Hepatic stellate cell (primary cell): Measurements from ENCODE around the gene ZBTB20.
A peak's percentile ranks its signal among the peaks of the same experiment; 100 is the strongest.

Experiments
- DNase-seq: peaks from one replicate; pipeline ENCODE4 v3.0.0; 2011; ENCODE audit warnings: low spot score

The ZBTB20 gene

DNA sequence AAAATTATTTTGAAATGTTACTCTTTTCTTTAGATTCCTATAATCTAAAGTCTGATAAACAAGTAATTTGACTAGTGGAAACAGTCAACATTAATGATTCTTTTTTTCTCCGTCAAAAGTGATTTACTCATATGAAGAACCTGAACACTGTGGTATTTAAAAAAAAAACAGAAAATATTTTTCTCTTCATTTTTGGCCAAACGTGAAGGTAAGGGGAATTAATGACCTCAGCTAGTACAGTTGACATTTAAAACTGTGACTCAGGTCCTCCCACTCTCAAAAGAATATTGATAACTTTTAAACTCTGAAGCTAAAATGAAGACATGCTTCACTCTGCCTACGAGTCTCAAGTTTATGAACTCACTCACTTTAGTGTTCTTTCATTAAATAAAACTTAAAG, 818.7 kb downstream of the ZBTB20 start:
- DNase-seq = no peak

DNA sequence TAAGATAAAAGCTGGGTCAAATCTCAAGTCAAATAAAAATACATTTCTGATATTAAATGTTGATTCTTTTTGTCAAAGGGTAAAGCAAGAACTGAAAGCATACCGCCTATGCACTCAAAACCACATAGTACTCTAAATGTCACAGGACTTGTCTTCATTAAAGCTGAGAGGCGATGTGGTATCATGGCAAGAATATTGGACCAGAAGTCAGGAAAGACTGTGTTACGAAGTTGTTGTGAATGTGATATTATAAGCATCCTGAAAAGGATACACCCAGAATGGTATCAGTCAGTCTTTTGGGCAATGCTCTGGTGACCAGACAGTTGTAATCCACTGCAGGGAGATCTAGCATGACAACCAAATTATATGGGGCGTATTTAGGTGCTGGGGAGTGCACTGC, 819.4 kb downstream of the ZBTB20 start:
- DNase-seq = no peak

DNA sequence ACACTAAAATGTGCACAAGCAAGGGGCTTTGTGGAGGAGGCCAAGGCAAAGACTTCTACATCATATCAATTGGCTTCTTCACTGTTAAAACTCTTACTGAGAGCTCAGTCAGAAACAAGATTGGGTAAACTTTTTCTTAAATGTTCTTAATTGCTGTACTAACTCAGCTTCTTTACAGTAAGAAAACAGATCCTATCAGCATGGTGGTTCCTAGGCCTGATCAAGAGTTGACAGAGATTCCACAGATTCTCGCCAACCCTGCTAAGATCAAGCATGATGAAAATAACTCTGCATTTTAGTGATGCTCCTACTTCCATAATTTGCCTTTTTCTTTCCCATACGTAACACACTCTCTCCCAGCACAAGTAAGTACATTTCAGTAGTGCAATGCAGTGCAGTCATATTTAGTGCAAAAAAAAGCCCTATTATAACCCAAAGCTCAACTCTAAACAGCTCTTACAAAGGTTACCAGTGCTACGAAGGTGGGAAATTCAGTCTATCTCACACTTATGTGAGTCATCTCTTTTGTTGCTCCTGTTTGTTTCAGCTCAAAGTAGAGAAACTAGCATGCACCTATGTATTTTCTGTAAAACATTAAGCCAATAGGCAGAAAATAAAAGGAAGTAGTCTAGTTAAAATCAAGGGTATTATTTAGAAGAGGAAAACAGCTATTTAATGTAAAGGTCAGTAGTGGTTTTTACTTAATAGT, 823.4 kb downstream of the ZBTB20 start:
- no peak for DNase-seq

DNA sequence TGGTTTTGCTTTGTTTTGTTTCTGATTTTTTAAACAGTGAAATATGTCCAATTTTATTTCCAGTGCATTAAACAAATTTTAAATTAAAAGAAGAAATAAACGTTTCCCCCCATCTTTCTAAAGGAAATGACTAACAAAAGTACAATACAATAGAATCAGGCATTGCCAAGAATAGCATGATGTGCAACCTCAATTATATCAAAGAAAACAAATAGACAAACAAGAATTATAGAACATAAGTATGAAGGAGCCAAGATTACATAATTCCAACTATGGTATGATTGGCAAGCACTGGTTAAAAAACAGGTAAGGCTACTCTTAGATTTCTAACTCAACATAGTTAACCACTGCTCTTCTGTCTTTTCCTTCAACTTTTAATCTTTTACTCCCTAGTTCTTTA, 826.8 kb downstream of the ZBTB20 start:
- no peak for DNase-seq

DNA sequence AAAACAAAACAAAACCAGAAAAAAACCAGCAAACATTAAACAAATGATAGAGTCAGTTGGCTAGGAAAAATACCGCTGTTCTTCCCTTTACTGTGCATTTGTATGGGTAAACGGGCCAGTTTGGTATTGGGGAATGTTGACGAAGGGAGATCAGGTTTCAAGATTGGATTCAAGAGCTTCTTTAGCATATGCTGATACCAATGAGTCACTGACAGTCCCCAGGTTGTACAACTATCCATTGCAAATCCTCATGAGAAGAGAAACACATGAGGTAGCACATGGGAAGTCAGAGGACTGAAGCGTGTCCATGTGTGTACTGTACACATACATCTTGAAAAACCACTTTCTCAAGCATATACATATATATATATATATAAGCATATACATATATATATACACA, 827.6 kb downstream of the ZBTB20 start:
- DNase-seq = no peak

DNA sequence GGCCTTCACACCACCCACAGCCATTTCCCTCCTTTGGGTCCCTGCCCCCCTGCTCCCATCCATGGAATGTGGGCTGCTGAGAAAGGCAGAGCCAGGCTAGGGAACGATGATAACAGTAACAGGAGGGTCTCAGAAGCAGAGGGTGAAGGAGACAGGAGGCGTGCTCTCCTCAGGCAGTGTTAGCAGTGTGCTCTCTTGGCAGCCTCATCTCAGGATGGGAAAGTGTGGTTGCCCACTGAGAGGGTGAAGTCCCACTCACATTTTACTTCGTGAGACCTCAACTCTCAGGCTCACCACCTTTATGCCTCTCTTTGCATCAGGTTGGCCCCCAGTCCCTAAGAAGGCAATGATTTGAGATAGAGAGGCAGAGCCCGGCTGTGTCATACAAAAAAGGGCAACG, 828.8 kb downstream of the ZBTB20 start:
- DNase-seq = no peak

DNA sequence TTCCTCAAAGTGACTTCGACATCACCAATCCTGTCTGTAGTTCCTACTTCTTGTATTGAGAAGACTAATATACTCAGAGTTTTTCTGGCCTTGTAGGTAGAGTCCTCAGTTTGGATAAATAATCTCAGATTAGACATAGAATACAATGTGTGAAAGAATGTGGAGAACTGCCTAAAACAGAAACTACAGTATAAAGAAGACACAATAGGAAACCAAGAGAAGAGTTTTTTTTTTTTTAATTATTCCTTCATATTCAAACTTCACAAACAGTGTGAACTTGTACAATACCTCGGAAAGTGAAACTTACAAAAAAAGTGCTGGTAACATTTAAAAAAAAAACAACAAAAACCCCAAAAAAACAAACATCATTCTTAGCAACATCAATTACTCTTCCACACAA, 832.8 kb downstream of the ZBTB20 start:
- no peak for DNase-seq

DNA sequence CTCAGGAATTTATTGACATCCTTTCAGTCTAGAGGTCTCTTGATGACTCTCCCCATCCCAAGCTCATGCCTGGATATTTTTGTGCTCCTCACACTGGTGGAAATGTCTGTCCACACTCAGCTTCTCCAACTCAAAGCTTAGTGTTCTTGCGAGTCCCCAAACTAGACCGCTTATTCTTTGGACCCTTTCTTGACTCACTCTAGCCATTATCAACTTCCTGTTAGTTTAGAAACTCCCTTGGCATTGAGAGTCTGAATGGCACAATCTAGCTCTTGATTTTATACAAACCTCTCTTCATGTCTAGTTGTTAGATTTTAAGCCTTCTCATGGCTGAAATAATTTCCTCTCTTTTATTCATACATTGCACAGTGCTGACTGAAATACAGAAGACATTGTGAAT, 833.7 kb downstream of the ZBTB20 start:
- no peak for DNase-seq

DNA sequence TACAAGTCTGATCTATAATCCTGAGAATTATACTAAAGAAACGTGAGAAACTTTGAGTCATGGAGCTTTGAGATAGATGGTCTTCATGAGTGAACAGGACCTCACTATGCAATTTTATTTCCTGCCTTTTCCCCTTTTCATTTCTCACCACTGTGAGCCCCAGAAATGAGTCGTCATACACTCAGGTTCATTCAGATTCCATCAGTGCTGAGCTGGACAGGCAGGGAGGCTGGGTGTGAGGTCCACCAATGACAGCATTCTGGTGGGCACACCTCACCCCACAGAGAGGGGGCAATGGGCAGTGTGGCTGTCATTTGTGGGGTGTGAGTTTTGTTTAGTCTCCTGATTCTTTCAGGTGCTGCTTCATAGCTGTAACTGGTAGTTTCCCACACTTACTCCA, 836.4 kb downstream of the ZBTB20 start:
- no peak for DNase-seq

DNA sequence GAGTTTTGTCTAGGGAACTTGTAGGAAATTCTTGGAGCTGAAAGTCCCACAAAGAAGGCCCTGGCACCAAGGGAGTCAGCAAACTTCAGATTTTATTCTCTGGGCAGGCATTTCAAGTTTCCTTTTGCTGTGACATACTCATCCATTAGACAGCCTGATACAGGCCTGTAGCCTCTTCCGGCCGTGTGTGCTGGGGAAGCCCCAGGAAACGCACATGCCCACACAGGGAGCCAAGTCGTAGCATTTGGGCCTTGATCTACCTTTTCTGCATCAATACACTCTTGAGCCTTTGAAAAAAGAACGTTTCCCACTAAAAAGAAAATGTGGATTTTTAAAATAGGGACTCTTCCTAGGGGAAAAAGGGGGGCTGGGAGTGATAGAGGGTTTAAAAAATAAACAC, 838.3 kb downstream of the ZBTB20 start:
- no peak for DNase-seq

DNA sequence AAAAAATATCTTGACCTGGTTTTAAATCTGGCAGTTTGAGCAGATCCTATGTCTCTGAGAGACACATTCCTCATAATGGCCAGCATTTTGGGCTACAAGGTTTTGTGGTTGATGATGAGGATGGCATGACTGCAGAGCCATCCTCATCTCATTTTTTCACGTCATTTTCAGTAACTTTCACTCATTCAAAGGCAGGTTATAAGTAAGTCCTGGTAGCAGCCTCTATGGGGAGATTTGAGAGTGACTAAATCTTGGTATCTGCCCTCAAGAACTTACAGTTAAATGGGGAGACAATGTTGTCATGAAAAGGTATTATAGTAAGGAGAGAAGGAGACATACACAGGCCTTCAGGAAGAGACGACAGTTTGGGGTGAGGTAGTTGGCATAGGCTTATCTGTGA, 838.7 kb downstream of the ZBTB20 start:
- DNase-seq = no peak

DNA sequence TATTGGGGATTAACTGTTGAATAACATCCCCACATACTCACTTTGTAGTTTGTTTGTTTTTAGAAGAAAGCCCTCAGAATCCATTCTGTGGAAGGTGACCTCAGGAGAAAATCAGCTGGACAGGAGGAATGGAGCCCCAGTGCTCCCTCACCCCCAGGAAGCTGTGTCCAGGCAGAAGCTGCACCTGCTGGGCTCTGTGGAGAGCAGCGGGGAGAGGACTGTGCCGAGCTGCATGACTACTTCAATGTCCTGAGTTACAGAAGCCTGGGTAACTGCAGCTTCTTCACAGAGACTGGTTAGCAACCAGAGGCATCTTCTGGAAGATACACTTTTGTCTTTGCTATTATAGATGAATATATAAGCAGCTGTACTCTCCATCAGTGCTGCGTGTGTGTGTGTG, 839.3 kb downstream of the ZBTB20 start:
- no peak for DNase-seq

DNA sequence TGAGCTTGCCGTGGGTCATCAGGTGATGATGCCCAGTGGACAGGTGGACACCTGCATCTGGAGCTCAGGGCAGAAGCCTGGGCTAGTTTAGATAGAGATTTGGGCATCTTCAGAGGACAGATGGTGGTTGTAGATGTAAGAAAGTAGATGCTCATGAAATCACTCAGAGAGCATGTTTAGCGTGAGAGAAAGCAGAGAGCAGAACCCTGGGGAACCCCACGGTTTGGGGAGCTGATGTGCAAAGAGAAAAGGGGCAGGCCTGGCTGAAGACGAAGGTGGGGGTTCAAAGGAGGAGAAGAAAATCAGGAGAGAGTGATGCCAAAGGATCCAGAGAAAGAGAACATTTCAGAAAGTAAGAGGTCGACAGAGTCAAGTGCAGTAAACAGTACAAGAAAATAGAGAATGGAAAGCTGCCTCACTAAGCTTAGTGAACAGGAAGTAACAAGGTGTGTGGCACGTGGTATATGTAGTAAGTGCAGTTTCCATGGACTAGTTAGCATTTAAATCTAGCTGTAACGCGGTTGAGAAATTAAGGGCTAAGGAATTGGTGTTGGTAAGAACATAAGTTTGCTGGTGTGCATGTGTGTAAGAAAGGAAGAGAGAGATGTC, 839.8 kb downstream of the ZBTB20 start:
- DNase-seq = no peak

DNA sequence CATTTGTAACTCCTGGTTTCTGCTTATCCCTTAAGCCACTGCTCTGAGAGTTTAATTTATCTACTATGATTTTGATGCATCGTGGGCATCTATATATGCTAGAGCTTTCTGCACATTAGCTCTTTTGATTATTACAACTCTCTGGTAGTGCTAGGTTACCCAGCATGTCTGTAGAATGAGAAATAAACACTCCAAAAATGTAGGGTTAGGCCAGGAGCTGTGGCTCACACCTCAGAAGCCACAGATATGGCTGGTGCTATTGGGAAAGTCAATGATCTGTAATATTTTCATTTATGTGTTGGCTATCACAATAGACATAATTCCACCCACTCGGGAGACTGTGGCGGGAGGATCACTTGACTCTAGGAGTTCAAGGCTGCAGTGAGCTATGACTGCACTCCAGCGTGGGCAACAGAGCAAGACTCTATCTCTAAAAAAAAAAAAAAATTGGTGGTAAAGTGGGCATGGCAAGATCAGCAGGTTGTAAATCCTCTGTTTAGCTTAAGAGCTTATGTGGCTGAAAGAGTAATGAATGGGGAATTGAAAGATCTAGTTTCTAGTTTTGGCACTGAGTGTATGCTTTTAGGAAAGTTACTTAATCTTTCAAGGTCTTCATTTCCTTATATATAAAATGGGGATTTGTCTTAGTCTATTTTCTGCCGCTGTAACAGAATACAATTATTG, 847.0 kb downstream of the ZBTB20 start:
- no peak for DNase-seq

DNA sequence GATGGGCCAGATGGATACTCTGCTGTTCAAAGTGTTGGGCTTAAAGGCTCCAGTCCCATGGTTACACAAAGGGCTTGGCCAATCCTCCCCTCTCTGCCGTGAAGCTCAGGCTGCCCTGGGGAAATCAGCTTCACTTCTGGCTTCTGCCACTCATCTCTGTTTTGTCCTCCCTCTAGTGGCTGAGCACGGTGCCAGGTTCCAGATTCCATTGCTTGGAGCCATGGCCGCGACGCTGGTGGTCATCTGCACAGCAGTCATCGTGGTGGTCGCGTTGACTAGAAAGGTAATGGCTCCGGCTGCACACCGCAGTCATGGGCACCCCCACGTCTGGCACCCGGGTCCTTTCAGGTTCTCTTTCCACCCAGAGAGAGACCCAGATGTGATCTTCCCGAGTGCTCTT, 847.7 kb downstream of the ZBTB20 start:
- peak; percentile 34 for DNase-seq

DNA sequence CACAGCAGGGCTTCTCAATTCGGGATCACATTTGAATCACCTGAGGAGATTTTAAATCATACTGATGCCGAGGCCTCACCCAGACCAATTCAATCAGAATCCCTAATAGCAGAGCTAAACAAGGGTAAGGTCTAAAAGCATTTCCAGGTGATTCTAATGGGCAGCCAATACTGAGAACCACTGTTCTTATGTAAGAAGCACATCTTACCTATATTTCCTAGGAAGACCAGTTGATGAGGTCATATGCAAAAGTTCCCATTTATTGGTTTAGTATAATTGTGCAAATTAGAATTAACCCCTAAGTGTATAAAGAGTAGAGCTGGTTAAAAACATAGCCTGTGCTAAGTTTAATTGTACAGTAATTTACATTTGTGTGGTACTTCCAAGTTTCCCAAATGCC, 851.1 kb downstream of the ZBTB20 start:
- no peak for DNase-seq

DNA sequence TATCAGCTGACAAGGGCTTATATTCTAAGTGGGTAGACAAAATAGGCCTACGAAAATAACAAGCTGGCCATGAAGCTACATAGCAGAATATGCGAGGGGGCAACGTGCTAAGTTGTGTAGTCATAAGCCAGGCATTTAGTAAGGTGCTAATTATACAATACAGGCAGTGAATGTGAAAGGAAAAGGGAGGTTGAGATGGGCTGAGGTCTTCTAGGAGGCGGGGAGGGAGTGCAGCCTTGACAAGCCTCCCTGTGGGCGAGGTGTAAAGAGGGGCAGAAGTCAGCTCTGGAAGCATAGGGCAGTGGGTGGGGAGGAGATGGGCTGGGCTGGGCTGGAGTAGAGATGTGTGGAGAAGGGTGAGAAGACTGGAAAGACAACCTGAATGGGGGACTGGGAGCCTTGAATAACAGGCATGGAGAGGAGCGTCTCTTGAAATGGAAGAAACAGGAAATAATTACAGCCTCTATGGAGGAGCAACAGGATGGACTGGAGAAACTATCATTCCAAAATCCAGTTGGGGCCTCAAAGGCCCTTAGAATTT, 852.1 kb downstream of the ZBTB20 start:
- DNase-seq = no peak

DNA sequence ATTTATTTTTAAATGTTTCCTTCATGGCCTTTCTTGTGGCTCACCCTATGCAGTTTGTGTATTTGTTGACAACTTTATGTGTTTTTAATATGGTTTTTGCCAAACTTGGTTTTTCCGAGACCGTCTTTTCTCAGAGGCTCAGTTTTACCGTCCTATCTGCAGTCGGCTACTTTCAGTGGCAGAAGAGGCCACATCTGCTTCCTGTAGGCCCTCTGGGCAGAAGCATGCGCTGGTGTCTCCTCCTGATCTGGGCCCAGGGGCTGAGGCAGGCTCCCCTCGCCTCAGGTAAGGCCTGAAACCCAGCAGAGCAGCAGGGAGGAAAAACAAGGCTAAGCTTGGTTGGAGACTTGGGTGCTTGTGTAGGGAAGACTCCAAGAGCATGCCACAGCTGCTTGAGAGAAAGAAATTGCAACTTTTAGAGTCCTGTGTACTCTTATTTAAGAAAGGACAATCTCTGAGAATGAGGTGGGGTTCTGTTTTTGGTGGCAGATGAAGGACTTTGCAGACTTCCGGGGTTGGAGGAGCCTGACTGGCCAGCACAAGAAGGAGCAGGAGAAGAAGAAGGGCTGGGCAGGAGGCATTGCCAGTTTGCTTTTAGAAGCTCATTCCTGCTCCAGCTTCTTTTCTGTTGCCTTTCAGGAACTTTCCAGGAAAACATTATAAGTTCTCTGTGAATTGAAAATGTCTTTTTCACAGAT, 853.1 kb downstream of the ZBTB20 start, which contains the start of gene TIGIT:
TSS of gene TIGIT (plus strand) at position 191 of the 698 bp plus-strand sequence. CDS start at position 225, 34 bp downstream.
- DNase-seq = no peak

DNA sequence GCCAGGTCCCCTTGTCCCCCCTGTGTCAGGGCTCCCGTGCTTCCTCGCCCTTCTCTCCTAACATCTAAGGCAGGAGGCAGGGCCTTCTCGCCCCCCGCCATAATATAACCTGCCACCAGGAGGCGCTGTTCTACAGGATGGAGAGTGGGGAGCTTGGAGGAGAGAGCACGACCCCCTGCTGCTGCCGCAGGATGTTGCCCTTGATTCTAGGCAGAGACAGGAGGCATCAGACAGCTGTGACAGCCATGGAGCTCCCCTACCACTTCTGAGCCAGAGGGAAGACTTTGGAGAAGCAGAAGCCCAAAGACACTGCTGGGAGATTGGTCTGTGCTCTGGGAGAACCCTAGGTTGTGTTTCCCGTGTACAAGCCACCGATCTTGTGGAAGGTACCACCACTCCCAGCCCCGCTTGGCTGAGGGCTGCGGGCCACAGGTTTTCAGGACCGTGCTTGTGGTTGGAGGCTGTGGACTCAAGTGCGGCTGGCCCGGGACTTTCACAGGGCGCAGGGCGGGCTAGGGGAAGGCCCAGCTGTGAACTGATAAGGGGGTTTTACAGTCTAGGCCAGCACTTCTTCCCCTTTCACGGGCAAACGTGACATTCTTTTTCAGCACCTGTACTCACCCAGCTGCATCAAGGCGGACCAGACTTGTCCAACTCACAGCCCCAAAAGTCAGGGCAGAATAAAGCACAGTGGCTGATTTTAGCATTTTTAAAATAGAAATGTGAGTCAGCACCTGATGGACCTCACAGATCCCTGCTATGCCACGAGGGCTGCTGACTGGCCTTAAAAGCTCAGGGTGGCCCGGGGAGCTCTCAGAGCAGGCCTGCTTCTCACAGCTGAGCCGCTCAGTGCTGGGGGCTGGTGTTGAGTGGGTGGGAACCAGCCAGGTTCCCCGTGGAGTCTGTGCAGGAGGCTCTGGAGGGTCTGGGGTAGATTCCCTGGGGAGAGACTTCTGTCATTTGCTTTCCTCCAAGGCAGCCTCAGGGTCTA, 855.9 kb downstream of the ZBTB20 start:
- DNase-seq = peak; percentile 38

DNA sequence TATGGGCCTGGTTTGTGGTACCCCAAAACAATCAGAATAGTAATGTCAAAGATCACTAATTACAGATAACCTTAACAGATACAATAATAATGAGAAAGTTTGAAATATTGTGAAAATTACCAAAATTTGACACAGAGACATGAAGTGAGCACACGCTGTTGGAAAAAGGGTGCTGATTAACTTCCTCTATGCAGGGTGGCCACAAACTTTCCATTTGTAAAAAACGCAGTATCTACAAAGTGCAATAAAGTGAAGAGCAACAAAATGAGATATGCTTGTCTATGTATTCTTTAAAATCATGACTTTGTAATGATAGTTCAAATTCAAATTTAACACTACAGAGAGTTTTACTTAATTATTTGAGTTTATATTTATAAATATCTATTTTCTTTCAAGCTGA, 860.8 kb downstream of the ZBTB20 start:
- DNase-seq = no peak

DNA sequence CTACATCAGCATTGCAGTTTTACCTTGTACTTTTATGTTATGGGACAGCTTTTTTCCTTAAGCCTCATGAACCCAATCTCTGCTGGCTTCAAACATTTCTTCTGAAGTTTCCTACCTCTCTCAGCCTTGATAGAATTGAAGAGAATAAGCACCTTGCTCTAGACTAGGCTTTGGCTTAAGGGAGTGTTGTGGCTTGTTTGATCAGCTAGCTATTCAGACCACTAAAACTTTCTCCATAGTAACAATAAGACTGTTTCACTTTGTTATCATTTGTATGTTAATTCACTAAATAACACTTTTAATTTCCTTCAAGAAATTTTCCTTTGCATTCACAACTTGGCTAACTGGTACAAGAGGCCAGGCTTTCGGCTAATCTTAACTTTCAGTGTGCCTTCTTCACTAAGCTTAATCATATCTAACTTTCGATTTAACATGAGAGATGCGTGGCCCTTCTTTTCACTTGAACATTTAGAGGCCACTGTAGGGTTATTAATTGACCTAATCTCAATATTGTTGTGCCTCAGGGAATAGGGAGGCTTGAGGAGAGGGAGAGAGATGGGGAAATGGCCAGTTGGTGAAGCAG, 861.3 kb downstream of the ZBTB20 start:
- no peak for DNase-seq
